NT2/D1 (cell line): Measurements from ENCODE around the gene HBG2.

ENCODE experiments used
- DNase-seq: peaks from one replicate; pipeline ENCODE4 v3.0.0-alpha.2; 2011; ENCODE audit warnings: low read depth, low spot score
- H3K27me3 ChIP-seq: 2 replicates; pipeline ENCODE4 v1.6.0; 2011; ENCODE audit warnings: mild to moderate bottlenecking; ENCODE audit not compliant: insufficient read length, insufficient read depth
- H3K36me3 ChIP-seq: 2 replicates; pipeline ENCODE4 v1.6.1; 2011; ENCODE audit warnings: mild to moderate bottlenecking, low read length, mixed read lengths; ENCODE audit not compliant: insufficient read depth, insufficient read length
- H3K4me1 ChIP-seq: 2 replicates; pipeline ENCODE4 v1.5.1; 2011; ENCODE audit not compliant: insufficient read depth, insufficient read length
- H3K4me3 ChIP-seq: 2 replicates; pipeline ENCODE4 v1.5.1; 2011; ENCODE audit warnings: low read depth; ENCODE audit not compliant: insufficient read length
- H3K9ac ChIP-seq: 2 replicates; pipeline ENCODE4 v1.6.0; 2011; ENCODE audit warnings: low read depth; ENCODE audit not compliant: insufficient read length
- H3K9me3 ChIP-seq: 2 replicates; pipeline ENCODE4 v1.5.1; 2011; ENCODE audit warnings: mild to moderate bottlenecking, low read length; ENCODE audit not compliant: insufficient read depth
- SUZ12 ChIP-seq: IDR thresholded peaks from 2 replicates; pipeline ENCODE4 v1.6.1; 2011; ENCODE audit not compliant: insufficient read length, insufficient read depth; ENCODE audit errors: extremely low read depth
- YY1 ChIP-seq: IDR thresholded peaks from 2 replicates; pipeline ENCODE4 v1.6.1; 2011; ENCODE audit not compliant: insufficient read length, insufficient read depth
- ZNF274 ChIP-seq: IDR thresholded peaks from 2 replicates; pipeline ENCODE4 v1.6.1; 2011; ENCODE audit warnings: mild to moderate bottlenecking, low read depth, low read length

HBG2 gene

GRCh38 chr11:5293028-5293427 is 38.4 kb upstream of the HBG2 start:
- no peak for DNase-seq
- no peaks in the 10 kb centered on the region for H3K36me3 ChIP-seq
- no peaks in the 10 kb centered on the region for H3K9me3 ChIP-seq
- H3K9ac ChIP-seq = no peak overlapping the region
- no peaks in the 10 kb centered on the region for H3K27me3 ChIP-seq
- no peak overlapping the region for H3K4me3 ChIP-seq
- TF ChIP-seq ZNF274 = no peak
- no peak for TF ChIP-seq SUZ12
- no peak for TF ChIP-seq YY1
- no peaks in the 10 kb centered on the region for H3K4me1 ChIP-seq

- H3K27me3 ChIP-seq = no peaks in the 10 kb centered on the region
- TF ChIP-seq SUZ12 = no peak
- TF ChIP-seq YY1 = no peak
- no peaks in the 10 kb centered on the region for H3K9me3 ChIP-seq
- DNase-seq = peak; percentile 23
- H3K4me1 ChIP-seq = no peaks in the 10 kb centered on the region
- no peak overlapping the region for H3K4me3 ChIP-seq
- no peaks in the 10 kb centered on the region for H3K36me3 ChIP-seq
- no peak overlapping the region for H3K9ac ChIP-seq
These were observed 36.7 kb upstream of the HBG2 start for GRCh38 chr11:5291207-5291838.

DNA sequence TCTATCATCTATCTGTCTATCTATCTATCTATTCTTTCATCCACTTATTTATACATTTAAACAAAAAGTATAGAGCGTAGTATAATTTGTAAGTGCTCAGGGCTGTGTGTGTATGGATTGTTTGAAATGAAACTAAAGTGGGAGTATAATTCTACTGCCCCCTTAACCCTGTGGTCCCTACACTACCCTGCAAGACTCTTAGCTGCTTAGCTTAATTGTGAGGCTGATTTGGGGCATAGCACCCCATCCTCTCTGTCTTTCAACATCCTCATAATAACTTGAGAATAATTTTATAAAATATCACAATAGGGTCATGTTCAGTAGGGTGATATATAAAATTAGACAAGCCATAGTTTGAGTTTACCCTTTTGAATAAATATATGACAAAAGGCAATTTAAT is 35.5 kb upstream of the HBG2 start:
- H3K27me3 ChIP-seq = no peaks in the 10 kb centered on the region
- DNase-seq = no peak
- H3K9ac ChIP-seq = no peak overlapping the region
- H3K9me3 ChIP-seq = no peaks in the 10 kb centered on the region
- TF ChIP-seq SUZ12 (no peak), YY1 (no peak), ZNF274 (no peak)
- H3K36me3 ChIP-seq = no peaks in the 10 kb centered on the region
- no peak overlapping the region for H3K4me3 ChIP-seq
- no peaks in the 10 kb centered on the region for H3K4me1 ChIP-seq

DNA sequence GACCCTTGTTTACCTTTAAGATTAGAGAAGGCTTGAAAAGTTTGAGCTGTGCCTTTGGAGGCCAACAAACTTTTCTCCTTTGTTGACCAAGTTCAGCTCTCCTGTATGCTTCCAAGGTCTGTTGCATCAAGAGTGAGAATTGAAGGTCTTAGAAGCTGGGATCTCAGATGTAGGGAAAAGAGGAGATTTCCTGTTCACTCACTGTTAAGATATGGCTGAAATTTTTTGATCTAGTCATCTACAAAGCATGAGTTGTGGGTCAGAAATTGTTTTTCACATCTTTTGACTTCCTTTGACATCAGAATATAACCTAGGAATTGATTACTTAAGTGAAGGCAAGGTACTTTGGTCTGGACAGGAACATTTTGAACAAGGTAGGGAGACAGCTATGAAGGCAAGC is 35.1 kb upstream of the HBG2 start:
- no peak for TF ChIP-seq YY1
- no peak for TF ChIP-seq SUZ12
- no peak for TF ChIP-seq ZNF274
- Histone ChIP-seq H3K27me3 (no peaks in the 10 kb centered on the region), H3K9ac (no peak overlapping the region), H3K4me3 (no peak overlapping the region), H3K4me1 (no peaks in the 10 kb centered on the region), H3K36me3 (no peaks in the 10 kb centered on the region), H3K9me3 (no peaks in the 10 kb centered on the region)
- DNase-seq = no peak

- H3K36me3 ChIP-seq = no peaks in the 10 kb centered on the region
- no peak overlapping the region for H3K4me3 ChIP-seq
- H3K4me1 ChIP-seq = no peaks in the 10 kb centered on the region
- H3K9me3 ChIP-seq = no peaks in the 10 kb centered on the region
- no peak for TF ChIP-seq YY1
- TF ChIP-seq ZNF274 = no peak
- no peak for TF ChIP-seq SUZ12
- no peaks in the 10 kb centered on the region for H3K27me3 ChIP-seq
- no peak overlapping the region for H3K9ac ChIP-seq
- DNase-seq = no peak
These were observed 34.4 kb upstream of the HBG2 start for GRCh38 chr11:5288906-5289550.

- Histone ChIP-seq H3K27me3 (no peaks in the 10 kb centered on the region), H3K4me3 (no peak overlapping the region), H3K9ac (no peak overlapping the region), H3K36me3 (no peaks in the 10 kb centered on the region), H3K9me3 (no peaks in the 10 kb centered on the region), H3K4me1 (no peaks in the 10 kb centered on the region)
- TF ChIP-seq ZNF274 (no peak), YY1 (no peak), SUZ12 (no peak)
- no peak for DNase-seq
These were observed 33.7 kb upstream of the HBG2 start for GRCh38 chr11:5288108-5288905.

GRCh38 chr11:5286901-5287300 is 32.3 kb upstream of the HBG2 start:
- Histone ChIP-seq H3K9ac (no peak overlapping the region), H3K36me3 (no peaks in the 10 kb centered on the region), H3K4me3 (no peak overlapping the region), H3K9me3 (no peaks in the 10 kb centered on the region), H3K27me3 (no peaks in the 10 kb centered on the region), H3K4me1 (no peaks in the 10 kb centered on the region)
- TF ChIP-seq ZNF274 = no peak
- TF ChIP-seq SUZ12 = no peak
- TF ChIP-seq YY1 = no peak
- DNase-seq = no peak
